OCI-LY7 (cell line): ENCODE results near the gene DALRD3. TPM values are rescaled to one million over a fixed set of nuclear protein-coding genes. Genes with fewer than 3 reads are reported as not detected.

Experiments used
- BruUV-seq: library from RNA; stranded (reverse); fragments of 400-500 nt; replicated peaks from 2 replicates; lab custom pipeline; 2021; lab: Mats Ljungman, UMichigan
- CTCF ChIA-PET: fragments of 300-600 bp; sonication (Branson Sonifier 250); formaldehyde crosslinking; loops from one replicate; lab custom pipeline; 2022; ENCODE audit warnings: antibody characterized with exemption; ENCODE audit not compliant: unreplicated experiment; lab: Charles Lee
- POLR2A ChIA-PET: fragments of 300-600 bp; sonication (Branson Sonifier 250); formaldehyde crosslinking; loops from one replicate; lab custom pipeline; 2022; ENCODE audit warnings: antibody characterized with exemption; lab: Charles Lee
- DNase-seq: peaks from one replicate; pipeline ENCODE4 v3.0.0-alpha.2; 2015; ENCODE audit warnings: low spot score
- H2AFZ ChIP-seq: fragments of 200-600 bp; sonication (generic), shearing (Covaris generic); 2 replicates; pipeline ENCODE4 v1.6.1; 2014; ENCODE audit warnings: mild to moderate bottlenecking, antibody characterized with exemption, low read length, moderate library complexity
- H3K27ac ChIP-seq: fragments of 200-600 bp; sonication (generic); 2 replicates; pipeline ENCODE4 v1.5.1; 2014; ENCODE audit warnings: mixed run types, low read depth, mild to moderate bottlenecking, moderate library complexity, low read length, inconsistent platforms; ENCODE audit not compliant: poor library complexity, severe bottlenecking
- H3K36me3 ChIP-seq: fragments of 200-600 bp; sonication (generic); 2 replicates; pipeline ENCODE4 v1.6.1; 2014; ENCODE audit warnings: mild to moderate bottlenecking, antibody characterized with exemption, low read length, moderate library complexity, mixed read lengths; ENCODE audit not compliant: insufficient read depth
- H3K4me1 ChIP-seq: fragments of 200-600 bp; sonication (generic); 2 replicates; pipeline ENCODE4 v1.5.1; 2014; ENCODE audit warnings: mild to moderate bottlenecking, low read length; ENCODE audit not compliant: insufficient read depth, poor library complexity, severe bottlenecking
- H3K4me2 ChIP-seq: fragments of 200-600 bp; sonication (generic); 2 replicates; pipeline ENCODE4 v1.6.1; 2014; ENCODE audit warnings: mild to moderate bottlenecking, low read length
- H3K4me3 ChIP-seq: fragments of 200-600 bp; sonication (generic); 2 replicates; pipeline ENCODE4 v1.5.1; 2014; ENCODE audit warnings: mild to moderate bottlenecking, low read depth, low read length; ENCODE audit not compliant: poor library complexity, severe bottlenecking
- H3K79me2 ChIP-seq: fragments of 200-600 bp; sonication (generic); 2 replicates; pipeline ENCODE4 v1.6.1; 2016; ENCODE audit warnings: low read depth, mild to moderate bottlenecking, low read length, moderate library complexity, mixed read lengths; ENCODE audit not compliant: insufficient read depth
- H3K9me2 ChIP-seq: fragments of 200-600 bp; sonication (generic); 2 replicates; pipeline ENCODE4 v1.6.1; 2016; ENCODE audit warnings: mild to moderate bottlenecking, low read length, mixed read lengths; ENCODE audit not compliant: insufficient read depth
- H3K9me3 ChIP-seq: fragments of 200-600 bp; sonication (generic); 2 replicates; pipeline ENCODE4 v1.6.1; 2014; ENCODE audit warnings: mild to moderate bottlenecking, mixed run types, low read length, mixed read lengths
- H4K20me1 ChIP-seq: fragments of 200-600 bp; sonication (generic); 2 replicates; pipeline ENCODE4 v1.6.1; 2014; ENCODE audit warnings: mild to moderate bottlenecking, antibody characterized with exemption, low read length, moderate library complexity, mixed read lengths; ENCODE audit not compliant: insufficient read depth
- EZH2phosphoT487 ChIP-seq: fragments of 200-600 bp; sonication (generic); IDR thresholded peaks from 2 replicates; pipeline ENCODE4 v1.6.1; 2018; ENCODE audit warnings: low read depth, borderline replicate concordance, mild to moderate bottlenecking, mixed run types, antibody characterized with exemption, low read length, moderate library complexity, mixed read lengths
- intact Hi-C: fragments of 100-400 bp; cut with micrococcal nuclease; formaldehyde crosslinking; loops from one replicate; pipeline ENCODE4 v1.10.0; 2022; ENCODE audit not compliant: unreplicated experiment
- total RNA-seq, 2 experiments: library from RNA; depleted of rRNA in 1 of 2; stranded (reverse); fragments of >200 nt in 1 of 2; shearing (Covaris generic) in 1 of 2; gene quantifications; 2 replicates each; pipeline ENCODE4 v1.2.3, GENCODE V29; 2014 to 2022
- TF ChIP-seq, protein P1 (sequence below): fragments of 200-600 bp; sonication (generic); conservative IDR thresholded peaks from 2 replicates; pipeline ENCODE4 v1.5.1; 2014; ENCODE audit warnings: mild to moderate bottlenecking, antibody characterized with exemption, low read length, moderate library complexity, mixed read lengths

The DALRD3 gene
- total RNA-seq, 2 experiments from 2014 or later, result 35.0 to 36.2 TPM

GRCh38 chr3:48990636-48991469 lies 27.5 kb downstream of the DALRD3 start:
- H3K4me3 ChIP-seq, result peak overlapping the region; percentile 84
- no peaks in the 10 kb centered on the region for H3K9me2 ChIP-seq
- H3K27ac ChIP-seq, result peak overlapping the region; percentile 46
- no TSS peak for BruUV-seq
- peaks cover 27% of the 10 kb centered on the region for H3K4me1 ChIP-seq
- DNase-seq, result peak; percentile 37
- TF ChIP-seq EZH2phosphoT487, result no peak
- TF ChIP-seq, protein P1, sequence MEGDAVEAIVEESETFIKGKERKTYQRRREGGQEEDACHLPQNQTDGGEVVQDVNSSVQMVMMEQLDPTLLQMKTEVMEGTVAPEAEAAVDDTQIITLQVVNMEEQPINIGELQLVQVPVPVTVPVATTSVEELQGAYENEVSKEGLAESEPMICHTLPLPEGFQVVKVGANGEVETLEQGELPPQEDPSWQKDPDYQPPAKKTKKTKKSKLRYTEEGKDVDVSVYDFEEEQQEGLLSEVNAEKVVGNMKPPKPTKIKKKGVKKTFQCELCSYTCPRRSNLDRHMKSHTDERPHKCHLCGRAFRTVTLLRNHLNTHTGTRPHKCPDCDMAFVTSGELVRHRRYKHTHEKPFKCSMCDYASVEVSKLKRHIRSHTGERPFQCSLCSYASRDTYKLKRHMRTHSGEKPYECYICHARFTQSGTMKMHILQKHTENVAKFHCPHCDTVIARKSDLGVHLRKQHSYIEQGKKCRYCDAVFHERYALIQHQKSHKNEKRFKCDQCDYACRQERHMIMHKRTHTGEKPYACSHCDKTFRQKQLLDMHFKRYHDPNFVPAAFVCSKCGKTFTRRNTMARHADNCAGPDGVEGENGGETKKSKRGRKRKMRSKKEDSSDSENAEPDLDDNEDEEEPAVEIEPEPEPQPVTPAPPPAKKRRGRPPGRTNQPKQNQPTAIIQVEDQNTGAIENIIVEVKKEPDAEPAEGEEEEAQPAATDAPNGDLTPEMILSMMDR, result no peak
- H3K4me2 ChIP-seq, result peak overlapping the region; percentile 97
- H2AFZ ChIP-seq, result peak overlapping the region; percentile 83
- H3K79me2 ChIP-seq, result no peaks in the 10 kb centered on the region; the same call in 1 of the 2 replicates
- ChIA-PET POLR2A (interaction anchor here (0.6 to 2.0 kb wide), 6 partner anchors 16 to 151 kb away, joined by 3 to 7 read pairs (median 4); partner anchors contain the start of genes DALRD3, NDUFAF3 and WDR6), CTCF (interaction anchor here (1.1 kb wide), 1 partner anchor 16 kb away, joined by 9 read pairs; the partner anchor contains the start of gene WDR6)
- H4K20me1 ChIP-seq, result no peaks in the 10 kb centered on the region
- H3K36me3 ChIP-seq, result peaks cover 1% of the 10 kb centered on the region; the same call in 1 of the 2 replicates
- intact Hi-C loops, result loop anchor here (2.0 kb wide), 1 partner anchor 16 kb away; the partner anchor contains the start of gene WDR6
- no peaks in the 10 kb centered on the region for H3K9me3 ChIP-seq

DNA sequence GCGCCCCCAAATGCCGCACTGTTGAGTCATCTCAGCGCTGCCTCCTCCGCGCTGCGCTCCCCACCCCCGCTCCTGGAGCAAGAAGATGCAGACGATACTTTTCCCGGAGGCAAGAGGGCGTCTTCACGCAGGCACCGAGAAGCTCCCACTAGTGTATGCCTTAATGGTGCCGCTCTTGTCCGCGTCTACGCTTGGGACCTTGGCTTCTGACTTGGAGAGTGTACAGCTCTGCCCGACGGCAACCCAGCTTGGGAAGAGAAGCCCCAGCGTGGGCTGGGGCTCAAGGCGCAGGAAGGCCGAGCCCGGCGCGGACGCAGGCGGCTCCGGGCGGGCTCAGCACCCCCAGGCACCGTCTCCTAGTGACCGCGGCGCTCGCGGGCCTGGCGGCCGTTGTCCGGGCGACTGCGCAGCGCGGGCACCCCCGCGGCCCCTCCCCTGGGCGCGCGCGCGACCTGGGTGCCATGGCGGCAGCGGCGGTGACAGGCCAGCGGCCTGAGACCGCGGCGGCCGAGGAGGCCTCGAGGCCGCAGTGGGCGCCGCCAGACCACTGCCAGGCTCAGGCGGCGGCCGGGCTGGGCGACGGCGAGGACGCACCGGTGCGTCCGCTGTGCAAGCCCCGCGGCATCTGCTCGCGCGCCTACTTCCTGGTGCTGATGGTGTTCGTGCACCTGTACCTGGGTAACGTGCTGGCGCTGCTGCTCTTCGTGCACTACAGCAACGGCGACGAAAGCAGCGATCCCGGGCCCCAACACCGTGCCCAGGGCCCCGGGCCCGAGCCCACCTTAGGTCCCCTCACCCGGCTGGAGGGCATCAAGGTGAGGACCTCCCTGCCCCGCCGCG lies 28.4 kb downstream of the DALRD3 start, which contains the start of gene P4HTM:
Gene P4HTM (plus strand): TSS at position 446 of the 840 bp plus-strand sequence. CDS start 16 bp downstream, at position 462.
- Histone ChIP-seq H3K27ac (peak within 1 kb of the TSS; percentile 46), H3K4me3 (peak within 1 kb of the TSS; percentile 84), H3K9me2 (no peaks in the 10 kb centered on the region), H3K36me3 (peaks cover 10% of the 10 kb centered on the region; the same call in 1 of the 2 replicates), H2AFZ (peak within 1 kb of the TSS; percentile 83), H4K20me1 (no peaks in the 10 kb centered on the region), H3K9me3 (no peaks in the 10 kb centered on the region), H3K4me1 (peaks cover 27% of the 10 kb centered on the region), H3K4me2 (peak within 1 kb of the TSS; percentile 97), H3K79me2 (no peaks in the 10 kb centered on the region; the same call in 1 of the 2 replicates)
- intact Hi-C loops, result loop anchor here (2.0 kb wide), 2 partner anchors 17 to 31 kb away; partner anchors contain the start of gene WDR6
- POLR2A ChIA-PET, result interaction anchor here (0.6 to 2.9 kb wide), 5 partner anchors 17 to 32 kb away, joined by 3 to 15 read pairs (median 6); partner anchors contain the start of genes NDUFAF3 and WDR6
- BruUV-seq, result no TSS peak
- TF ChIP-seq, protein P1, result peak; percentile 55
- no peak for TF ChIP-seq EZH2phosphoT487
- peak; percentile 70 for DNase-seq
- CTCF ChIA-PET, result interaction anchor here (0.6 to 1.4 kb wide), 3 partner anchors 17 to 356 kb away, joined by 3 to 7 read pairs (median 3); partner anchors contain the start of gene WDR6
